SHP77 treated with DMSO at 0.1 percent for 48 hours (cell line): Measurements from ENCODE around the gene CA9.

Source experiments
- DNase-seq: peaks from one replicate; lab custom pipeline; 2025; lab: John Stamatoyannopoulos, UW

The CA9 gene

GRCh38 chr9:35675732-35676392 lies 2.1 kb downstream of the CA9 start:
- no peak for DNase-seq

GRCh38 chr9:35679091-35679490 lies 5.4 kb downstream of the CA9 start:
- no peak for DNase-seq

DNA sequence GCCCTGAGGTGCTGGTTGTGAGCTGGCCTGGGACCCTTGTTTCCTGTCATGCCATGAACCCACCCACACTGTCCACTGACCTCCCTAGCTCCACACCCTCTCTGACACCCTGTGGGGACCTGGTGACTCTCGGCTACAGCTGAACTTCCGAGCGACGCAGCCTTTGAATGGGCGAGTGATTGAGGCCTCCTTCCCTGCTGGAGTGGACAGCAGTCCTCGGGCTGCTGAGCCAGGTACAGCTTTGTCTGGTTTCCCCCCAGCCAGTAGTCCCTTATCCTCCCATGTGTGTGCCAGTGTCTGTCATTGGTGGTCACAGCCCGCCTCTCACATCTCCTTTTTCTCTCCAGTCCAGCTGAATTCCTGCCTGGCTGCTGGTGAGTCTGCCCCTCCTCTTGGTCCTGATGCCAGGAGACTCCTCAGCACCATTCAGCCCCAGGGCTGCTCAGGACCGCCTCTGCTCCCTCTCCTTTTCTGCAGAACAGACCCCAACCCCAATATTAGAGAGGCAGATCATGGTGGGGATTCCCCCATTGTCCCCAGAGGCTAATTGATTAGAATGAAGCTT lies 6.1 kb downstream of the CA9 start:
- DNase-seq: no peak

DNA sequence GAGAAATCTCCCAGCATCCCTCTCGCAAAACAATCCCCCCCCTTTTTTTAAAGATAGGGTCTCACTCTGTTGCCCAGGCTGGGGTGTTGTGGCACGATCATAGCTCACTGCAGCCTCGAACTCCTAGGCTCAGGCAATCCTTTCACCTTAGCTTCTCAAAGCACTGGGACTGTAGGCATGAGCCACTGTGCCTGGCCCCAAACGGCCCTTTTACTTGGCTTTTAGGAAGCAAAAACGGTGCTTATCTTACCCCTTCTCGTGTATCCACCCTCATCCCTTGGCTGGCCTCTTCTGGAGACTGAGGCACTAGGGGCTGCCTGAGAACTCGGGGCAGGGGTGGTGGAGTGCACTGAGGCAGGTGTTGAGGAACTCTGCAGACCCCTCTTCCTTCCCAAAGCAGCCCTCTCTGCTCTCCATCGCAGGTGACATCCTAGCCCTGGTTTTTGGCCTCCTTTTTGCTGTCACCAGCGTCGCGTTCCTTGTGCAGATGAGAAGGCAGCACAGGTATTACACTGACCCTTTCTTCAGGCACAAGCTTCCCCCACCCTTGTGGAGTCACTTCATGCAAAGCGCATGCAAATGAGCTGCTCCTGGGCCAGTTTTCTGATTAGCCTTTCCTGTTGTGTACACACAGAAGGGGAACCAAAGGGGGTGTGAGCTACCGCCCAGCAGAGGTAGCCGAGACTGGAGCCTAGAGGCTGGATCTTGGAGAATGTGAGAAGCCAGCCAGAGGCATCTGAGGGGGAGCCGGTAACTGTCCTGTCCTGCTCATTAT lies 6.8 kb downstream of the CA9 start:
- no peak for DNase-seq

- DNase-seq: no peak
Measured at GRCh38 chr9:35681341-35682002, 7.7 kb downstream of the CA9 start.

DNA sequence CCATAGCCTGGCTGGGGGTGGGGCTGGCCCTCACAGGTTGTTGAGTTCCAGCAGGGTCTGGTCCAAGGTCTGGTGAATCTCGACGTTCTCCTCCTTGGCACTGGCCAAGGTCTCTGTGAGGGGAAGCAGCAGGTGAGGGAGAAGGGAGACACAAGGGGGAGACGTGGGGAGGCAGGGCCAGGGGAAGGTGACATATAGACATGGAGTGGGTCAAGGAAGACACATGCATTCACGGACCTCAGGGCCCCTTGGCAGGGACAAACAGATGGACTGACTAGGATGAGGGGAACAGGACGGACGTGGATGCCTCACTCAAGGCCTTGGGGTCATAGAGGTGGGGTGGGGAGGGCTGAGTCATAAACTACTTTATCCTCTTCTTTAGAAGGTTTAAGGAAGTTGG lies 8.3 kb downstream of the CA9 start:
- DNase-seq: no peak

DNA sequence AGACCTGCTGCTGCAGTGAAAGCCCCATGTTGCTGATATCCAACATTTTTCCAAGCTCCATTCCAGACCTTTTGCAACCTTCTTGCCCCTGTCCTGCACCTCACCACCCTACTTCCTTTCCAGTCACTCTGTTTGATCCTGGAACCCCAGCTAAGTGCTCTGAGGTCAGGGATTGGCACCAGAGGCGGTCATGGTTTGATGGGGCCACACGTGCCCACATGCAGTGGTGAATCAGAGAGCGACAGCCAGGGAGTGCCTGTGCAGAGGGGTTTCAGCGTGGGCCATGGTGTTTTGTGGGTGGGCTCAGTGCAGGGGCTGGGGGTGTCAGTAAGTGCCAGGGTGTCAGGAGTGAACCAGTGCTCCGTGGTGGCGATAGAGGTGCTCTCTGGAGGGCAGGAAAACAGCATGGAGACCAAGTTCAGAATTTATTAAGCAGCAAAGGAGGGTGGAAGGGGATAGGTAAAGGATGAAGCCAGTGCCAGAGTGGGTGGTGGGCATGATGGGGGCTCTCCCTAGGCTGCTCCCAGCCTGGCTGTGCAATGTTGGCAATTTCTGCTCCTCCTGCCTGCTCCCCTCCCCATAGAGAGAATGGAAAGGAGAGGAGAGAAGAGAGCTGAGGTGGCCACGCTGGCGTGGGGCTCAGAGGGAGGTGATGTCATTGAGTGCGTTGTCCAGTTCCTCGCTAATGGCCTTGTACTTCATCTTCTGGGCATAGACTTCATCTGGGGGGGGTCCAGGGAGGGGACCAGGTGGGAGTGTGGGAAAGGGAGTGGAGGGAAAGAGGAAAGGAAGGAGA lies 9.0 kb downstream of the CA9 start:
- DNase-seq: no peak

GRCh38 chr9:35683323-35683722 lies 9.6 kb downstream of the CA9 start:
- DNase-seq: no peak

GRCh38 chr9:35684921-35685320 lies 11.2 kb downstream of the CA9 start:
- no peak for DNase-seq

- no peak for DNase-seq
Measured at GRCh38 chr9:35685506-35685905, 11.8 kb downstream of the CA9 start.

- DNase-seq: no peak
Measured at GRCh38 chr9:35686222-35687203, 12.8 kb downstream of the CA9 start.

- no peak for DNase-seq
Measured at GRCh38 chr9:35687306-35687705, 13.6 kb downstream of the CA9 start.

GRCh38 chr9:35687972-35688557 lies 14.3 kb downstream of the CA9 start:
- no peak for DNase-seq

GRCh38 chr9:35688558-35689541 lies 15.1 kb downstream of the CA9 start:
- DNase-seq: no peak

DNA sequence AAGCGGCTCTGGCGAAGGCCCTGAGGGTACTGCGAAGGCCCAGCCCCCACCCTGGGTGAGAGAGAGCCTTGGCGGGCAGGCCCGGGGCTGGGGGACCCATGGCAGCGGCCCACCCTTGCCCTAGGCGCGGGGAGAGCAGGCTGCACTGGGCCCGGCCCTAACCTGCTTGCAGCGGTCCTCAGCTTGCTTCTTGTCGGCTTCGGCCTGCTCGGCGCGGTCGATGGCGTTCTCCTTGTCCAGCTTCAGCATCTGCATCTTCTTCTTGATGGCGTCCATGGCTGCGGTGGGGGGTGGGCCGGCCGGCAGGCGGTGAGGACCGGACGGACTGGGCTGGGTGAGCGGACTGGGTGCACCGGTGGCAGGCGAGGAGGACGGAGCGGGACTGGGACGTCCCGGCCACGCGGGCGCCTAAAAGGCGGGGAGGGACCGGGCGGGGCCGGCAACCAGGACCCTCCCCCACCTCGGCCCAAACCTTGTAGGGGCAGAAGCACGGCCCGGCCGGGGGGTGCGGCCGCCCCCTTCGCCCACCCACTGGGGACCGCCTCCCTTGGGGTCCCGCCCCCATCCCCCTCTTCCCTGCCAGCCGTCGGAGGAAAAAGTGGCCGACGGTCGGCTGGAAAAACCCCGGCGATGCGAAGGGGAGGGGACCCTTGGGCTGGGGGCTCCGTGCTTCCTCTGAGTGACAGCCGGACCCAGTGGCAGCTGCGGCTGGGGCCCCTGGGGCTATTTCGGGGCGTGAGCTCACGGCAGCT lies 16.0 kb downstream of the CA9 start, which contains the start of gene TPM2:
Gene TPM2, minus strand, starts transcription at position 384 of the 752 bp plus-strand sequence. Its CDS starts 108 bp downstream, at position 276.
- DNase-seq: no peak

- no peak for DNase-seq
Measured at GRCh38 chr9:35690294-35690613, 16.5 kb downstream of the CA9 start.

DNA sequence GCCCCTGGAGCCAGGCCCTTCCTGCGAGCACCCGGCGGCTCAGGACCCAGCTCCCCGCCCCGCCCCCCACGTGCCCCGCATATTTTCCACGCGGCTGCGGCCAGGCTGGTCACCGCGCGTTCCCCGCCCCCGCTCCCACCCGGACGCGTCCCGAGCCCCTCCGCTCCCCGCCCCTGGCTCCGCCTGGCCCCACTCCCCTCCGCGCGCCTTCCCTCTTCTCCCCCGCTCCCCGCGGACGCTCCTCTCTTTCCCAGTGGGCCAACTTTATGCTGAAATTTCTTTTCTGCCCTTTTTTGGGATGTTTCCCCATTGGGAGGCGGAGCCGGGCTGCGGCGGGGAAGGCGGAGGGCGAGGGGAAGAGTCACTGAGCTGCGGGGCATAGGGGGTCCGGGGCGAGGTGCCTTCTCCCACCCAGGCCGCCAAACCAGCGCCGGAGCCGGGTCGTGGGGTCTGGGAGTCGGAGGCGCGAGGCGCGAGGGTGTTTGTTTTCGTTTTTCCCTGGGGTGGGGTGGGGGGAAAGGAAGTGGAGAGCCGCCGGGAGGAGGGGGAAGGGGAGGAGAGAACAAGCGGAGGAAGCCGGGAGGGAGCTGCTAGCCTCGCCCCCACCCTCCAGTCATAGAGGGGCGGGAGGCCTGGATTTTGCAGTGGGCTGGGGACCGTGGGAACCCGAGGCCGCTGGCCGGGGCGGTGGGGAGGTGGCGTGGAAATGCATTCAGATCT lies 17.0 kb downstream of the CA9 start:
- no peak for DNase-seq

DNA sequence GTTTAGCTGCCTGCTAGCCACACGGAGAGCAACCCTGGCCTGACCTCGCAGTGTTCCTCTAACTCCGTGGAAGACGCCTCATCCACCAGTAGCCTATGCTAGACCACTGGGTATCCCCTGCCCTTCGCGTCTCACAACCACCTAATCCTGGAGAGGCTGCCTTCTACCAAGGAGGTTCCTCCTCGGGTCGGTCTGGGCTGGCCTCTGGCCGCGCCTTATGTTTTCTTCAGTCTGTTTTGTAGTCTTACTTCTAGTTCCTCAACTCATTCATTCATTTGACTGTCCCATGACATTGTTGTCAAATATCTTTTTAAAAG lies 17.6 kb downstream of the CA9 start:
- DNase-seq: no peak
